Nephron (organoid): ENCODE measurements around the gene GINS2.

Source experiments
- H3K27ac Mint-ChIP-seq, 3 experiments: 2 replicates each; pipeline ENCODE4 v1.8.0; 2020; ENCODE audit warnings: mixed read lengths in 3 of 3, mild to moderate bottlenecking in 2 of 3, moderate library complexity in 1 of 3
- H3K27me3 Mint-ChIP-seq: 2 replicates; pipeline ENCODE4 v1.8.0; 2021; ENCODE audit warnings: low read depth, mild to moderate bottlenecking, moderate library complexity, mixed read lengths
- H3K36me3 Mint-ChIP-seq: 2 replicates; pipeline ENCODE4 v1.8.0; 2020; ENCODE audit warnings: low read depth, mixed read lengths
- H3K4me1 Mint-ChIP-seq: 2 replicates; pipeline ENCODE4 v1.8.0; 2020; ENCODE audit warnings: mixed read lengths
- H3K4me3 Mint-ChIP-seq, 3 experiments: 2 replicates each; pipeline ENCODE4 v1.8.0; 2020; ENCODE audit warnings: mild to moderate bottlenecking in 3 of 3, mixed read lengths in 3 of 3, moderate library complexity in 2 of 3
- H3K9me3 Mint-ChIP-seq: 2 replicates; pipeline ENCODE4 v1.8.0; 2020; ENCODE audit warnings: mixed read lengths
- CTCF ChIP-seq, 3 experiments: fragments of 200-600 bp; sonication (generic); IDR thresholded peaks; one replicate each; pipeline ENCODE4 v1.5.0; 2021; ENCODE audit warnings: antibody characterized with exemption in 3 of 3; ENCODE audit not compliant: unreplicated experiment in 3 of 3

GINS2 gene

GRCh38 chr16:85650844-85651628 is 37.7 kb downstream of the GINS2 start:
- TF ChIP-seq CTCF (IDR thresholded peaks at IDR 0.05; ENCODE audit: unreplicated experiment in 3 of 3): no peak
- no peak overlapping the region for H3K27ac Mint-ChIP-seq
- no peak overlapping the region for H3K4me3 Mint-ChIP-seq
- H3K4me1 Mint-ChIP-seq: peaks cover 20% of the 10 kb centered on the region
- no peaks in the 10 kb centered on the region for H3K27me3 Mint-ChIP-seq
- no peaks in the 10 kb centered on the region for H3K9me3 Mint-ChIP-seq
- peaks cover 5% of the 10 kb centered on the region for H3K36me3 Mint-ChIP-seq

- H3K27ac Mint-ChIP-seq: no peak overlapping the region
- no peak for TF ChIP-seq CTCF (IDR thresholded peaks at IDR 0.05; ENCODE audit: unreplicated experiment in 3 of 3)
- no peak overlapping the region for H3K4me3 Mint-ChIP-seq
- H3K4me1 Mint-ChIP-seq: peaks cover 25% of the 10 kb centered on the region
- no peaks in the 10 kb centered on the region for H3K27me3 Mint-ChIP-seq
- peaks cover 6% of the 10 kb centered on the region for H3K36me3 Mint-ChIP-seq
- H3K9me3 Mint-ChIP-seq: no peaks in the 10 kb centered on the region
These were observed 38.5 kb downstream of the GINS2 start for GRCh38 chr16:85650135-85650843.

GRCh38 chr16:85649411-85650134 is 39.2 kb downstream of the GINS2 start:
- peaks cover 6% of the 10 kb centered on the region for H3K36me3 Mint-ChIP-seq
- TF ChIP-seq CTCF (IDR thresholded peaks at IDR 0.05; ENCODE audit: unreplicated experiment in 3 of 3): no peak
- H3K27me3 Mint-ChIP-seq: no peaks in the 10 kb centered on the region
- H3K4me3 Mint-ChIP-seq: no peak overlapping the region
- H3K4me1 Mint-ChIP-seq: peaks cover 25% of the 10 kb centered on the region
- H3K27ac Mint-ChIP-seq: peak overlapping the region in 2 of 3 experiments; percentile 63 to 92
- H3K9me3 Mint-ChIP-seq: no peaks in the 10 kb centered on the region

GRCh38 chr16:85648805-85649204 is 39.9 kb downstream of the GINS2 start:
- Mint-ChIP-seq H3K27me3 (no peaks in the 10 kb centered on the region), H3K36me3 (peaks cover 6% of the 10 kb centered on the region), H3K27ac (peak overlapping the region in 2 of 3 experiments; percentile 63 to 92), H3K9me3 (no peaks in the 10 kb centered on the region), H3K4me1 (peaks cover 29% of the 10 kb centered on the region), H3K4me3 (peak overlapping the region in 2 of 3 experiments; percentile 44 to 46)
- TF ChIP-seq CTCF (IDR thresholded peaks at IDR 0.05; ENCODE audit: unreplicated experiment in 3 of 3): no peak

- Mint-ChIP-seq H3K27me3 (no peaks in the 10 kb centered on the region), H3K4me3 (no peak overlapping the region), H3K27ac (no peak overlapping the region), H3K4me1 (peaks cover 29% of the 10 kb centered on the region), H3K9me3 (no peaks in the 10 kb centered on the region), H3K36me3 (peaks cover 6% of the 10 kb centered on the region)
- no peak for TF ChIP-seq CTCF (IDR thresholded peaks at IDR 0.05; ENCODE audit: unreplicated experiment in 3 of 3)
These were observed 40.6 kb downstream of the GINS2 start for GRCh38 chr16:85648070-85648714.
